Measurements from ENCODE around the gene AIFM2.
"Not testable (repeated sequence)": the region's sequence is repeated elsewhere in the genome, so short reads cannot be mapped to it uniquely, and the experiment has no call there.

Gene AIFM2

DNA sequence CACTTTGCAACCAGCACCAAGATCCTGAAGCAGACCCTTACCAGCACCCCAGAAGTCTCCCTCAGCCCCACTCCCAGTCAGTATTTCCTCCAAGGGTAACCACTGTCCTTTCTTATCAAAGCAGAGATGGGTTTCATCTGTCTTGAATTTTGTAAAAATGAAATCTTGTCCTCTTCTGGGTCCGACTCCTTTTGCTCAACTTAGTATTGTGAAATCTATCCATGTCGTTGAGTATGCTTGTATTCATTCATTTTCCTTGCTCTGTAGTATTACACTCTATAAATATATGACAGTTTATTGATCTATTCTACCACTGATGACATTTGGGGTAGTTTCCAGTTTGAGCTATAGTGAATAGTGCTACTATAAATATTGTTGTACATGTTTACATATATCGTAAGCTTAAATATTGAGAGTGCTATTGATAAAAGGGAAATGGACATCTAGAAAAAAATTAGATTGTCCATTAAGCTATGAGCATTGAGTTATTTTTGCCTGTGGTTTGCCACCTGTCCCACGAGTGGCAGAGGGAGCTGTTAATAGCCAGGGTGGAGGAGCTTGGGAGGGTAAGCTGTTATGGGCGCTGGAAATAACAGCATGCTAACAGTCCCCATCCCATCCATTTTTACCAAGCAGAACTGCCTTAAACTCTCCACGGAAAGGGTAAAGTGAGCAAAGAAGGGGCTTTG is 36.5 kb downstream of the AIFM2 start:
- FAIRE-seq (no peak), DNase-seq (ENCODE audit: insufficient read length, low spot score) (no peak)

DNA sequence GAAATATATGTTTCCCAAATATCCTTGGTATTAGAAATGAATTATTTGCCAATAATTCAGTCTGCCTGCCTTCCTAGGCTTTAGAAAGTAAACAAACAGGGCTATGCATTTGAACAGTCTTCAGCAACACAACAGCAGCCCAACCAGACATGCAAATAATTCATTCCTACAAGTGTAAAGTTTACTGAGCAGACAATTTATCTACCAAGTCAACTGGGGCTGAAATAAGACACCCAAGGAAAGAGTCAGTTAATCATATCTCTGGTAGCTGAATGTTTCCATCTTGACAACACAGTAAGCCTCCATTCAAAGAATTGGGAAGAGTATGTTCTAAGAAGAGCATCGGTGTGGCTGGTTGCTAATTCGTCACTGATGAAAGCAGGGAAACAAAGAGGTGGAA is 38.4 kb downstream of the AIFM2 start:
- DNase-seq (ENCODE audit: insufficient read length, low spot score): no peak
- FAIRE-seq: no peak

DNA sequence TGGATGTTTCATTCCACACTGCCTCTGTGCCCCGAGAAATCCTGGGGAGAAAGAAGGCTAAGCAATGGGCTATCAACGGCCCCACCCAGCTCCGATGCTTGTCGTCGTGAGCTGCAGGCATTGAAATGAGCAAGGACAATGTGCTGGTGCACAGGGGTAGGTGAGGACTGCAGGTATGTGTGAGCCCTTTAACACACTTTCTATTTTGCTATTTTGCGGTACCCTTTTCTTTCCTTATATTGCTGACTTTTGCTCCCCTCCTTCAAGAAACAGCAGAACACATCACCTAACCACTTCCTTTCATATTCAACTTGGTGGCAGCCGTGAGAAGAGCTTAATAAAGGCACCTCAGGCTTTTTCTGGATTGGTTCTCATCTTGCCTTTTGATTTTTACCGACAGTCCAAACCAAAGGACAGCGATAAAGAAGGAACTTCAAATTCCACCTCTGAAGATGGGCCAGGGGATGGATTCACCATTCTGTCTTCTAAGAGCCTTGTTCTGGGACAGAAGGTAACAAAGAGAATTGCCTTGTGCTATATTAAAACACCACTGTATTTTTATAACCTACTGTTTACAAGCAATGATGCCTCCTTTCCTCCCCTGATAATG is 39.2 kb downstream of the AIFM2 start:
- DNase-seq (ENCODE audit: insufficient read length, low spot score): no peak
- FAIRE-seq: no peak

DNA sequence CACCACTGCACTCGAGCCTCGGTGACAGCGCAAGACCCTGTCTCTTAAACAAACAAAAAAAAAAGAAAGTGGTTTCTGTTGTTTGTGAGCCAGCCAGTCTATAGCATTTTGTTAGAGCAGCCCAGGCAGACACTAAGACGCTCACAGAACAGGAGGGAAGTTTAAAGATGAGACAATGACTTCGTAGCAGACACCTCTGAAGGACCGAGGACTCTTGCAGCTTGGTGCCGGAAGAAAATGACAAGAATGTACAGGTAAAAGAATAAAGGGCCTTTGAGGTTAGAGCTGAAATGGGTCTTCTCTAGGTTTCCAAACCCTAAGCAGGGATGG is 40.3 kb downstream of the AIFM2 start:
- DNase-seq (ENCODE audit: insufficient read length, low spot score): no peak
- no peak for FAIRE-seq

DNA sequence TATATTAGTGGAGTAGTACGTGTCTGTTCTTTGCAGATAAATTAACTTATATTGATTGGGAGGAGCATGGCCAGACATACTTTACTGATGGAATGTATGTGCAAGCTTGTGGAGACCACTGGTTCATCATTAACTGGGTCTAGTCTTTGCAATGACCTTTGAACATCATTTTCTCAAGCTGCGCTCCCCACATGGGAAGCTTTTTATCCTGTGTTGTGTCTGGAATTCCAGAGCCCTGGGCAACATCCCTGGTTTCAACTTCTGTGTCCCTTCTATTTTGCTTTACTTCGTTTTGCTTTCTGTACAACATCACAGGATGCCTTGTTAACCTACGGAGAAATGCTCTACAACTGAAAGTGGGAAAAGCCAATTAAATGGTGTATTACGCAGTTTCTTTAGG is 41.7 kb downstream of the AIFM2 start:
- DNase-seq (ENCODE audit: insufficient read length, low spot score) (no peak), FAIRE-seq (no peak)

DNA sequence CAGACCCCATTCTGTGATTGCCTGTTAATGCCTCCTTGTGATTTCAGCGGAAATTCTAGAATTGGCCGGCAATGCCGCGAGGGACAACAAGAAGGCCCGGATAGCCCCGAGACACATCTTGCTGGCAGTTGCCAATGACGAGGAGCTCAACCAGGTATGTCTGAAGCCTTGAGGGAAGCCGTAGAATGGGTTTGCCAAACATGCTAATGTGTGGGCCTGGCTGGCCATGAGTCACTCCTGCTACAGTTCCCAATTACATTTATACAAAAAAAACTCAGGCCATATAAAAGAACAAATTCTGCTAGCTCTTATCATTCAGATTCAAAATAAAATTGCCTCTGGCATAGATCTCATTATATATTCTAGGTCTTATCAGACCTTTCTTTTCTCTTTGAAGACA is 42.6 kb downstream of the AIFM2 start:
- no peak for DNase-seq (ENCODE audit: insufficient read length, low spot score)
- FAIRE-seq: no peak

DNA sequence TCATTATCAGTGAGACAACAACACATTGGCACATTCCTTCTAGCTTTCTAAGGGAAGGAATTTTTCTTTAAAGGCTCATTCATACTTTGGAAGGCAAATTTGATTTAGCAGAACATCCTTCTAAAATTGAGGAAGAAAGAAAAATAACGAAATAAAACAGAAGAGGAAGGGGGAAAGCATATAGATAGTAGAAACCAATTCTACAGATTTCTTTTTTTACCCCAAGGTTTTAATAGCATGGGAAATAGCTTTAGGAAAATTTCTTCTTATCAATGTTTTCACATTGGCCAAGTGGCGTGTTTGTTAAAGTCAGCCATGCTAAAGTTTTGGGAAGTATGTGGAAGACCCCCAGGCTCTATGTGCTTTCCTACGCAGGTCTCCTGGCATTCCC is 44.3 kb downstream of the AIFM2 start:
- DNase-seq (ENCODE audit: insufficient read length, low spot score) (no peak), FAIRE-seq (no peak)

DNA sequence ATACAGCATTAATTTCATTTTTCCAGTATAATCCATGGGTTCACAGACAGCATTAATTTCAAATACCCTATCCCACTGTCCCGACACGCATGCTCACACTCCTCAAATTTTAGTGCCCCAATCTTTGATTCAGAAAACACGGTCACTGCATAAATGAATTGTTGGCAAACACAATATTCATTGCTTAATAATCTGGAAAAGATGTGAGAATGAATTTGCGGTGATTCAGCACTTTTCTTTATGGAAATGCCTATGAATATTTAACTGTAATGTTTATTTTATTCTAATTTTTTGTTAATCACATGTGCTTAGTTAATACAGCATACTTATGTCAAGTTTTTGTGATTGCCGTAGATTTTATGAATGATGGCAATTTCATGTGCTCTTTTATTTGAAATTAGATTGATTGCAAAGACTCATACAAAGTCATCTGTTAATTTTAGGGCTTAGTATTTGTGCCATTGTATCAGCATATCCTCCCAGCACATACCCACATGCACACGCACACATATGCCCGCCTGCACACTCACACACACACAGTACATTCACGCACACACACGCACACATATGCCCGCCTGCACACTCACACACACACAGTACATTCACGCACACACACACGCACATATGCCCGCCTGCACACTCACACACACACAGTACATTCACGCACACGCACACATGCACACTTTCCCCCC is 44.9 kb downstream of the AIFM2 start:
- FAIRE-seq: no peak
- DNase-seq (ENCODE audit: insufficient read length, low spot score): no peak

DNA sequence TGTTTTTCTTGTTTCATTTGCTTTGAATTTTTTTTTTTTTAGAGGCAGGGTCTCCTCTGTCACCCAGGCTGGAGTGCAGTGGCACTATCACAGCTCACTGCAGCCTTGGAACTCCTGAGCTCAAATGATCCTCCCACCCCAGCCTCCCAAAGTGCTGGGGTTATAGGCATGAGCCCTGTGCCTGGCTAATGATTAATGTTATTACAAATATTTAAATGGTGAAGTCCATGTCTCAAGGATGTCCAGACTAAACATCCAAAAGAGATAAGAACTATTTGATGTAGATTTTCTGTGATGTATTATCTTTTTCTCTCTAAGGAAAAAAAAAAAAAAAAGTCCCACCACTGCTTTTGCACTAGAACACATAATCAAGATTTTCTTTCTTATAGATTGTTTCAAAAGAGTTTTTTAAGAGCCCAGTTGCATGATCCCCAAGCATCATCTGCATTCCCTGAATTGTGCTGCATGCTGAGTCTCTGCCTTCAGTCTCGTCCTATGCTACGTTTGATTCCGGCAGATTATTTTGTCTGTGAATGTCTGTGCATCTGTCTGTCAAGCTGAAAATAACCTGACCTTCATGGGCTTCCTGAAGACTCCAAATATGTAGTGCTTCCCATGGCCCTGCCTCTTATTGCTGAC is 46.5 kb downstream of the AIFM2 start:
- no peak for DNase-seq (ENCODE audit: insufficient read length, low spot score)

DNA sequence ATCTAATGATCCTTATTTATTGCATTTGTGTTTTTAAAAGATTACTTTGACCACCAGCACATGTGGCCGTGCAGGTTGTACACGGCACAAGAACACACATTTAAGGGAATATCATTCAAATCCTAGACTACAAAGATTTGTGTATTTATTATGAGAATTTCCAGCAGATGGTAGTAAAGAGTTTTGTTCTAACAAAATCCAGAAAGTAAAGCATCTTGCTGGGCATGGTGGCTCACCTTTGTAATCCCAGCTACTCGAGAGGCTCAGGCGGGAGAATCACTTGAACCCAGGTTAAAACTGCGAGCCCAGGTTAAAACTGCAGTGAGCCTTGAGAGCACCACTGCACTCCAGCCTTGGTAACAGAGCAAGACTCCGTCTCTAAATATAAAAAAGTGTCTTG is 48.4 kb downstream of the AIFM2 start:
- no peak for FAIRE-seq
- DNase-seq (ENCODE audit: insufficient read length, low spot score): no peak

More for the DNA sequence above, 46.5 kb downstream of the AIFM2 start:
- FAIRE-seq: no peak

DNA sequence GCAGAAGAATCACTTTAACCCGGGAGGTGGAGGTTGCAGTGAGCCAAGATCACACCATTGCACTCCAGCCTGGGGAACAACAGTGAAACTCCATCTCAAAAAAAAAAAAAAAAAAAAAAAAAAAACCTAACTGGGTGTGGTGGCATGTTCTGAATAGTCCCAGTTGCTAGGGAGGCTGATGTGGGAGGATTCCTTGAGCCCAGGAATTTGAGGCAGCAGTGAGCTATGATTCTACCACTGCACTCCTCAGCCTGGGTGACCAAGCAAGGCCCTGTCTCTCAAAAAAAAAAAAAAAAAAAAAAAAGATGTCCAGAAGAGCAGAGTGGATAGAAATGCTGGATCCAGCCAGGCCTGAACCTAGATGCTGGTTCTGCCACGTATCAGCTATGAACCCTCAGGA is 51.8 kb downstream of the AIFM2 start:
- not testable (repeated sequence) for FAIRE-seq; DNase-seq (ENCODE audit: insufficient read length, low spot score)

DNA sequence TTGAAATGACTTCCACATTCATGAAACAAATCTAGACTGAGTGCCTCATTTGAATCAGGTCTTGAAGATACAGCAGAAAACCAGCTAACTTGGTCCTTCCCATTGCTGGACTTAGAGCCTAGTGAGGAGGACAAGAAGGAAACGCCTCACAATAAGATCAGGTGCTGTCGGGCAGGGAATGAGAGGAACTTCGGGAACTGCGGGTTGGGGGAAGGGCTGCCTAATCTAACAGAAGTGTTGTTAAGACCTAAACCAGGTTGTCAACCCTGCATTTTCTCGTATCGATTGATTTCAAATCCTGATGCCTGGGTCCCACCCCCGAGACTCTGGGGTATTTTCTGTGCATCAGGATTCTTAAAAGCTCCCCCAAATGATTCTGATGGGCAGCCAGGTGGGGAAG is 53.7 kb downstream of the AIFM2 start:
- no peak for FAIRE-seq
- no peak for DNase-seq (ENCODE audit: insufficient read length, low spot score)

DNA sequence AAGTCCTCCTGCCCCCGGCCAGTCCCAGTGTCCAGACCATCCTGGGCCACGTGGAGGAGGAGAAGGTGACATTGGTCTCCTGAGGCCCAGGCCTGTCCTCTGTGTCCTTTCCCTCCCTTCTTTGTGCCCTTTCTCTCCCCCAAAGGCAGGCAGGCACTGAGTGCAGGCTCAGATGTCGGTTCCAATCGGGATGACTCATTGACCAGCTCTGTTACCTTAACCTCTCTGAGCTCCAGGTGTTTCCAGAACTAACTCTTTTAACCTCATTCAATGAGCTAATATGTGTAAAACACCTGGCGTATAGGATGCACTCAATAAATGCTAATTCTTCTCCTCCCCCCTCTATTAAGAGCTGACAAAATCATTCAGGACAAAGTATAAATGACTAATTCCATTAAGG is 54.3 kb downstream of the AIFM2 start:
- no peak for DNase-seq (ENCODE audit: insufficient read length, low spot score)

DNA sequence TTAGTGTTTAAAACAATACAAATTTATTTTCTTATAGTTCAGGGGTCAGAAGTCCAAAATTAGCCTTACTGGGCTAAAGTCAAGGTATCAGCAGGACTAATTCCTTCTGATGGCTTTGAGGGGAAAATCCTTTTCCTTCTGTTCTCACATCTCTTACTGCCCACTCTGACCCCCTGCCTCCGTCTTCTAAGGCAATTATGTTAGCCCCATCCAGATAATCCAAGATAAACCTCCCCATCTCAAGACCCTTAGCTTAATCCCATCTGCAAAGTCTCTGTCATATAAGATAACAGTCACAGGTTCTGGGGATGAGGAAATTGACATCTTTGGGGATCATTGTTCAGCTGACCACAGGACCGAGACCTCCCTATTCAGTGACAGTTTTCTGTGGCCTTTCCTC is 57.7 kb downstream of the AIFM2 start:
- DNase-seq (ENCODE audit: insufficient read length, low spot score) (no peak), FAIRE-seq (no peak)

More for the DNA sequence above, 54.3 kb downstream of the AIFM2 start:
- FAIRE-seq: no peak

DNA sequence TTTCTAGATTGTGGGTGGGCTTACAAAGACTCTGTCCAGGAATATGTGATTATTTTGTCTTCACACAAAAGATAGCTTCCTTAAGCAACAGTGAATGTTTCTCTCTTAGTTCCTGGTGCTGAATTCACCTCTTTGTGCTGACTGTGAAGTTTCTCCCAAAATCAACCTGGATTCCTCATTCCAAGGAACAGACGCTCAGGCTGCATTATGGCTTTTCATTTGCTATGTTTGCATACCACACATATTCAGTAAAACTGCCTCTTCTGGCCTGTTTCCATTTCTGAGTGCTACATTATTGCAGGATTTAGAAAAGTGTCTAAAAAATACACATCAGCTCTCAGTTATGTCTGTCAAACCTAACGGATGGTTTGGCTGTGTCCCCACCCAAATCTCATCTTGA is 58.5 kb downstream of the AIFM2 start:
- DNase-seq (ENCODE audit: insufficient read length, low spot score) (no peak), FAIRE-seq (no peak)

DNA sequence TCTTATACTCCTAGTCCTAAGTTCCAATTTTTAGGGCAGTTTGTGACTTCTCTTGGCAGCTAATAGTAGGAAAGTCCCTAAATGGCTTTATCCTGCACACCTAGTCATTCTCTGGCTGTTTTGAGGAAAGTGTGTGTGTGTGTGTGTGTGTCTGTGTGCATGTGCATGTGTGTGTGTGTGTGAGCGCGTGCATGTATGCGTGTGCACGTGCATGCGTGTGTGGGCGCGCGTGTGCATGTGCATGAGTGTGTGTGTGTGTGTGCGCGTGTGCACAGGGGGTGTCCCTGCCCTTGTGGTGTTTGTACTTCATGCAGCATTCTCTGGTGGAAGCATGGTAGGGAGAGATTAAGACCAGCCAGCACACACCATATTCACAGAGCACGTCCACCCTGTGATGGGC is 61.8 kb downstream of the AIFM2 start:
- FAIRE-seq (no peak), DNase-seq (ENCODE audit: insufficient read length, low spot score) (no peak)

DNA sequence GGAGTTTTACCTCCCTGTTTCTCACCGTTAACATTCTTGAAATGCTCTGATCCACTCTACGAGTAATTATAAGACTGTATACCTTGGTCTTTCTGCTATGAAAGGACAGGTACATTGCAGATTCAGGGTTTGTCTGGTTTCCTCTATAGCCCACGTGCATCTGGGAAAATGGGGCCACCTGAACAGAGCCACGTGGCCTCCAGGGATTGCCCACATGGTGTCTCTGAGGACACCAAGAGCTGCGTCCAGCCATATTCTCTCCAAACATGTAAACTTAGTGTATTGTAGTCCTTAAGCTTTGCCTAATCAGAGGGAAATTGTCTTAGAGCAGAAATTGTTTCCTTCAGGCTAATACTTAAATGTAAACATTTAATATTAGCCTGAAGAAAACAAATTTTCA is 63.3 kb downstream of the AIFM2 start:
- DNase-seq (ENCODE audit: insufficient read length, low spot score) (no peak), FAIRE-seq (no peak)

DNA sequence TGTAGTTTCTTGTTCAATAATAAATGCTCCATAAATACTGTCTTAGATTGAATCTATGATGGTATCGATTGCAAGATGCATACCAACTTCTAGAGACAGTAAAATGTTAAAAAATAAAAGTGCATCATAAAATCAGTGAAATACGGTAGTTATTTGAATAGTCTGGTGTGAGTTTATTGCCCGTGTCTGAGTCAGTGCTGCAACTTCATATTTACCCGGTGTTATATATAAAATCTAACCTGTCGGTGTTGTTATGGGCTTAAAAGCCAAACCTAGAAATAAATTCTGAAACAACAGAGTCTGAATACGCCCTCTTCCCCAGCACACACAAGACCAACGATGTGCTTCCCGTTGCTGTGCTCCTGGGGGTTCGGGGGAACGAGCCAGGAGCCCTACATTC is 63.7 kb downstream of the AIFM2 start:
- FAIRE-seq (no peak), DNase-seq (ENCODE audit: insufficient read length, low spot score) (no peak)

DNA sequence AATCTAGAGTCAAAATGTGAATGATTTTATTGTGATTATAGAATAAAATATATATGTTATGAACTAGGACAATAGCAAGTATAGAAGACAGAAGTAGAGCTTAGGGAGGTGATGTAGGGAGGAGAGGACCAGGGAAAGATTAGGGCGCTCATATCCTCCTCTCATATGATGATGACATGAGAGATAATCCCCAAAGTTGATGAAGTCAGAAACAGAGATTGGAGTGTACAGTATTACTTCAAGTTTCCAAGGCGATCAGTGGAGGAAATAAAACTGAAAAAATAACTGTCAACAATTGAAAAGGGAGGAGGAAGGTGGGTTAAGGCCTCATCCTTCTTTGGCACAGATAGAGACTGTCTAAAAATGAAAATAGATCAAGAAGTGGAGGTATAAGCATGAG is 65.0 kb downstream of the AIFM2 start:
- FAIRE-seq (no peak), DNase-seq (ENCODE audit: insufficient read length, low spot score) (no peak)

DNA sequence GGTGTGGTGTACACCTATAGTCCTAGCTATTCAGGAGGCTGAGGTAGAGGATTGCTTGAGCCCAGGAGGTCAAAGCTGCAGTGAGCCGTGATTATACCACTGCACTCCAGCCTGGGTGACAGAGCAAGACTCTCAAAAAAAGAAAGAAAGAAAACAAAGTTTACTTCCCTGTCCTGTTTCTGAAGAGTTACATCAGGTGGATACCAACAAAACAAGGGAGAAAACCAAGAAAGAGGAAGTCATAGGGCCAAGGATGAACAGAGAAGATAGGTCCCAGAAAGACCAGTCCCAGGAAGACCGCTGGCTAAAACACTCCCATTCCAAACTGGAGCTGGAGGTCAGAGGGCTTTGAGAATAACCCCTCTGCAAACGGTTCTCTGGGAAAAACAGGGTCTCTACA is 66.4 kb downstream of the AIFM2 start:
- FAIRE-seq (no peak), DNase-seq (ENCODE audit: insufficient read length, low spot score) (no peak)

DNA sequence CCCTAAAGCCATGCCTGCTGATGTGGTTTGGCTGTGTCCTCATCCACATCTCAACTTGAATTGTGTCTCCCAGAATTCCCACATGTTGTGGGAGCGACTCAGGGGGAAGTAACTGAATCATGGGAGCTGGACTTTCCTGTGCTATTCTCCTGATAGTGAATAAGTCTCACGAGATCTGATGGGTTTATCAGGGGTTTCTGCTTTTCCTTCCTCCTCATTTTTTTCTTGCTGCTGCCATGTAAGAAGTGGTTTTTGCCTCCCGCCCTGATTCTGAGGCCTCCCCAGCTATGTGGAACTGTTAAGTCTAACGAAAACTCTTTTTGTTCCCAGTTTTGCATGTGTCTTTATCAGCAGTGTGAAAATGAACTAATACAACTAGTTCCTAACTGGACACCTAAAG is 68.1 kb downstream of the AIFM2 start:
- DNase-seq (ENCODE audit: insufficient read length, low spot score) (no peak), FAIRE-seq (no peak)
